CD4-positive, CD25-positive, alpha-beta regulatory T cell (primary cell): ENCODE measurements around the gene PNPT1. TPM values are rescaled to one million over a fixed set of nuclear protein-coding genes. Genes with fewer than 3 reads are reported as not detected.

Source experiments
- ATAC-seq, 2 donors: fragments of 150-1000 bp; cut with Tn5 transposase; one replicate each; pipeline ENCODE4 v1.10.0; 2021; ENCODE audit warnings: low read depth in 2 of 2, moderate number of reproducible peaks in 2 of 2, moderate library complexity in 1 of 2
- DNase-seq, 3 donors: peaks; one replicate each; pipeline versions ENCODE4 v3.0.0 to v3.0.0-alpha.2; 2012 to 2022; ENCODE audit warnings: mixed read lengths in 1 of 3
- H3K27ac ChIP-seq: one replicate; pipeline ENCODE4 v1.7.0; 2013; ENCODE audit warnings: mild to moderate bottlenecking, low read length; ENCODE audit not compliant: insufficient read depth, poor library complexity, severe bottlenecking
- H3K27me3 ChIP-seq: one replicate; pipeline ENCODE4 v1.7.0; 2013; ENCODE audit warnings: low read length; ENCODE audit not compliant: control insufficient read depth, insufficient read depth
- H3K36me3 ChIP-seq: one replicate; pipeline ENCODE4 v1.7.0; 2013; ENCODE audit warnings: mild to moderate bottlenecking, low read length, moderate library complexity; ENCODE audit not compliant: control insufficient read depth, insufficient read depth
- H3K4me1 ChIP-seq: 2 replicates; pipeline ENCODE4 v1.7.0; 2013; ENCODE audit warnings: mild to moderate bottlenecking, low read length; ENCODE audit not compliant: insufficient read depth, control insufficient read depth, poor library complexity, severe bottlenecking
- H3K4me3 ChIP-seq: one replicate; pipeline ENCODE4 v1.7.0; 2013; ENCODE audit warnings: low read depth, mild to moderate bottlenecking, low read length, moderate library complexity
- H3K9me3 ChIP-seq, 2 experiments: 1 replicate in 1 of 2; 2 replicates in 1 of 2; pipeline ENCODE4 v1.7.0; 2013; ENCODE audit warnings: low read length in 2 of 2, mild to moderate bottlenecking in 1 of 2, moderate library complexity in 1 of 2; ENCODE audit not compliant: control insufficient read depth in 2 of 2
- H3K27ac Mint-ChIP-seq, 3 donors: one replicate each; pipeline ENCODE4 v1.8.0; 2020 to 2022; ENCODE audit warnings: mild to moderate bottlenecking in 3 of 3, mixed read lengths in 3 of 3, moderate library complexity in 2 of 3
- H3K27me3 Mint-ChIP-seq: one replicate; pipeline ENCODE4 v1.8.0; 2022; ENCODE audit warnings: mild to moderate bottlenecking, mixed read lengths
- H3K36me3 Mint-ChIP-seq: one replicate; pipeline ENCODE4 v1.8.0; 2020; ENCODE audit warnings: mixed read lengths
- H3K4me1 Mint-ChIP-seq, 4 donors: one replicate each; pipeline ENCODE4 v1.8.0; 2020 to 2022; ENCODE audit warnings: mixed read lengths in 4 of 4, mild to moderate bottlenecking in 1 of 4
- H3K4me3 Mint-ChIP-seq, 4 donors: one replicate each; pipeline ENCODE4 v1.8.0; 2020 to 2022; ENCODE audit warnings: mild to moderate bottlenecking in 4 of 4, mixed read lengths in 4 of 4, moderate library complexity in 3 of 4
- H3K9me3 Mint-ChIP-seq, 7 donors: one replicate each; pipeline ENCODE4 v1.8.0; 2020 to 2022; ENCODE audit warnings: mixed read lengths in 7 of 7, mild to moderate bottlenecking in 3 of 7, moderate library complexity in 2 of 7
- polyA plus RNA-seq, 4 donors: library from polyadenylated mRNA; unstranded; fragments of 300-500 nt; fragmentation: Illumina TruSeq; gene quantifications; one replicate each; pipeline ENCODE4 v1.2.3, GENCODE V29; 2021
- total RNA-seq: library from RNA; stranded (reverse); gene quantifications from one replicate; pipeline ENCODE4 v1.2.3, GENCODE V29; 2022

The PNPT1 gene
- total and polyA plus RNA-seq, 5 donors from 2014 or later = 14.3 to 20.0 (median 16.1) TPM

GRCh38 chr2:55618275-55619055 lies 75.2 kb downstream of the PNPT1 start:
- Histone ChIP-seq H3K27me3 (no peaks in the 10 kb centered on the region), H3K36me3 (peaks cover 29% of the 10 kb centered on the region), H3K4me3 (peak overlapping the region; percentile 100), H3K4me1 (peaks cover 73% of the 10 kb centered on the region), H3K27ac (peak overlapping the region; percentile 100), H3K9me3 (no peaks in the 10 kb centered on the region)
- peak; percentile 46 to 71 (median 61) for DNase-seq
- Mint-ChIP-seq H3K27ac (no peak overlapping the region), H3K27me3 (no peaks in the 10 kb centered on the region), H3K4me1 (peaks cover 21 to 46% (median 34%) of the 10 kb centered on the region in 4 donors), H3K9me3 (no peaks in the 10 kb centered on the region), H3K36me3 (peaks cover 23% of the 10 kb centered on the region), H3K4me3 (no peak overlapping the region)
- ATAC-seq = peak in 1 of 2 donors; percentile 9

GRCh38 chr2:55618025-55618274 lies 75.7 kb downstream of the PNPT1 start:
- ATAC-seq (no peak), DNase-seq (no peak)
- Histone ChIP-seq H3K4me3 (peak overlapping the region; percentile 100), H3K27ac (peak overlapping the region; percentile 100), H3K36me3 (peaks cover 30% of the 10 kb centered on the region), H3K4me1 (peaks cover 68% of the 10 kb centered on the region), H3K27me3 (no peaks in the 10 kb centered on the region), H3K9me3 (no peaks in the 10 kb centered on the region)
- Mint-ChIP-seq H3K36me3 (peaks cover 23% of the 10 kb centered on the region), H3K4me3 (no peak overlapping the region), H3K27ac (no peak overlapping the region), H3K4me1 (peaks cover 16 to 41% (median 35%) of the 10 kb centered on the region in 4 donors), H3K27me3 (no peaks in the 10 kb centered on the region), H3K9me3 (no peaks in the 10 kb centered on the region)

- Mint-ChIP-seq H3K4me1 (peaks cover 10 to 37% (median 35%) of the 10 kb centered on the region in 4 donors), H3K27me3 (no peaks in the 10 kb centered on the region)
Measured at GRCh38 chr2:55617175-55618024, 76.2 kb downstream of the PNPT1 start, which contains the start of gene PPP4R3B. Gene PPP4R3B (minus strand): TSS chr2:55617622. CDS start chr2:55617285, 337 bp downstream.

GRCh38 chr2:55616551-55617174 lies 77.0 kb downstream of the PNPT1 start:
- peaks cover 55% of the 10 kb centered on the region for H3K4me1 ChIP-seq
- no peak overlapping the region for H3K4me3 Mint-ChIP-seq

More at GRCh38 chr2:55617175-55618024, 76.2 kb downstream of the PNPT1 start, which contains the start of gene PPP4R3B:
- peak within 1 kb of the TSS; percentile 100 for H3K27ac ChIP-seq
- Mint-ChIP-seq H3K27ac (no peak within 1 kb of the TSS), H3K36me3 (peaks cover 19% of the 10 kb centered on the region), H3K9me3 (no peaks in the 10 kb centered on the region), H3K4me3 (no peak within 1 kb of the TSS)
- no peaks in the 10 kb centered on the region for H3K9me3 ChIP-seq
- H3K4me3 ChIP-seq = peak within 1 kb of the TSS; percentile 100
- no peaks in the 10 kb centered on the region for H3K27me3 ChIP-seq
- DNase-seq (peak; percentile 99 to 100 (median 100)), ATAC-seq (peak; percentile 90 to 94)
- peaks cover 62% of the 10 kb centered on the region for H3K4me1 ChIP-seq
- H3K36me3 ChIP-seq = peaks cover 33% of the 10 kb centered on the region

GRCh38 chr2:55611997-55612396 lies 81.6 kb downstream of the PNPT1 start:
- Mint-ChIP-seq H3K36me3 (peaks cover 25% of the 10 kb centered on the region), H3K4me3 (peak overlapping the region in 2 of 4 donors; percentile 18 to 26)

More at GRCh38 chr2:55616551-55617174, 77.0 kb downstream of the PNPT1 start:
- Mint-ChIP-seq H3K9me3 (no peaks in the 10 kb centered on the region), H3K36me3 (peaks cover 17% of the 10 kb centered on the region), H3K27me3 (no peaks in the 10 kb centered on the region), H3K4me1 (peaks cover 9 to 37% (median 34%) of the 10 kb centered on the region in 4 donors), H3K27ac (no peak overlapping the region)
- Histone ChIP-seq H3K4me3 (peak overlapping the region; percentile 99), H3K27ac (peak overlapping the region; percentile 100), H3K27me3 (no peaks in the 10 kb centered on the region), H3K36me3 (peaks cover 35% of the 10 kb centered on the region), H3K9me3 (no peaks in the 10 kb centered on the region)
- DNase-seq = peak; percentile 18 to 65 (median 44)
- ATAC-seq = no peak

GRCh38 chr2:55610954-55611743 lies 82.5 kb downstream of the PNPT1 start:
- H3K27me3 ChIP-seq = no peaks in the 10 kb centered on the region
- Mint-ChIP-seq H3K9me3 (no peaks in the 10 kb centered on the region), H3K4me3 (peak overlapping the region in 2 of 4 donors; percentile 7 to 18), H3K27me3 (no peaks in the 10 kb centered on the region), H3K27ac (peak overlapping the region; percentile 13 to 74 (median 31)), H3K4me1 (peaks cover 23 to 82% (median 50%) of the 10 kb centered on the region in 4 donors), H3K36me3 (peaks cover 27% of the 10 kb centered on the region)
- H3K4me1 ChIP-seq = peaks cover 45% of the 10 kb centered on the region
- no peaks in the 10 kb centered on the region for H3K9me3 ChIP-seq
- H3K36me3 ChIP-seq = peaks cover 35% of the 10 kb centered on the region
- H3K4me3 ChIP-seq = no peak overlapping the region
- H3K27ac ChIP-seq = no peak overlapping the region
- DNase-seq (no peak), ATAC-seq (no peak)

More at GRCh38 chr2:55611997-55612396, 81.6 kb downstream of the PNPT1 start:
- peaks cover 23 to 81% (median 47%) of the 10 kb centered on the region in 4 donors for H3K4me1 Mint-ChIP-seq
- Histone ChIP-seq H3K4me1 (peaks cover 50% of the 10 kb centered on the region), H3K4me3 (no peak overlapping the region), H3K27ac (no peak overlapping the region), H3K36me3 (peaks cover 35% of the 10 kb centered on the region), H3K27me3 (no peaks in the 10 kb centered on the region), H3K9me3 (no peaks in the 10 kb centered on the region)
- ATAC-seq (no peak), DNase-seq (no peak)
- no peaks in the 10 kb centered on the region for H3K27me3 Mint-ChIP-seq
- H3K9me3 Mint-ChIP-seq = no peaks in the 10 kb centered on the region
- no peak overlapping the region for H3K27ac Mint-ChIP-seq
